Heart left ventricle (tissue), 13 donors: Measurements from ENCODE around the gene HOXB3.

Source experiments
- POLR2A ChIP-seq, 2 donors: fragments of 450-650 bp; IDR thresholded peaks; one replicate each; pipeline ENCODE4 v1.6.1; 2017; ENCODE audit warnings: antibody characterized with exemption in 2 of 2, mild to moderate bottlenecking in 2 of 2, moderate library complexity in 2 of 2
- TF ChIP-seq, protein P1 (sequence below), 12 donors: fragments of 200-600 bp; sonication (generic) in 4 of 12; IDR thresholded peaks; one replicate each; pipeline versions ENCODE4 v1.5.0 to v1.8.0; 2018 to 2022; ENCODE audit warnings: antibody characterized with exemption in 12 of 12, mild to moderate bottlenecking in 5 of 12
- donor health status: ischemic (EF 13 %, LVEDD 7.1; RV severe dilation, severe dysfunction).
- donor health status: DM: no; HTN: yes; CAD: no.
- donor health status: DM: no; HTN: no; CAD: no.
- donor health status: ischemic (EF 25% LVEDD 6.9; RV normal size, moderate dysfunction).
- donor health status: ischemic (EF 25% LVEDD 5.7; RV mildly dilated, moderate dysfunction).
- donor health status: ischemic (EF 35%, LVEDD 5.7; RV mildly dilated, moderate dysfunction).
- donor health status: nonischemic (EF 11% LVEDD 7.7; RV severe dilation, severe dysfunction).
- donor health status: DM: yes; HTN: yes; CAD: no.
- donor health status: PGD.
- donor health status: ischemic (EF 29% LVEDD 5.4; RV normal size, mild dysfunction).
- donor health status: nonischemic (EF 23%, LVEDD 6.1; RV moderate dilation, normal function).

DNA sequence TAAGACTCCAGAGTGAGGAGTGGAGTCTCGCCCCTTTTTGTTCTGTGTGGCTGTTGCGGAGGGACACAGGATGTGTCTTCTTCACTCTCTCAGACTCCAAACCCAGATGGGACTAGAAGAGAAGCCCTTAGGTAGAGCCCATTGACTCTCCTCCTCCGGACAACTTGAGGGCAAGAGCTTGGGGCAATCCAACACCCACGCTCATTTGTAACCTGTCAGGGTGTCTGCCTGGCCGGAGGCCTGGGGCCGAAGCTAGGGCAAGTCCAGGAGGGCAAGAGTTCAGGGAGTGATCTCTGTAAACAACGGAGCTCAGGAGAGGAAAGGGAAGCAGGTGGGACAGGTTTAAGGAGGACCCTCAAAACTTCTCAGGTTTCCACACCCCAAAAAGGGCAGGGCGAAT is 57.8 kb downstream of the HOXB3 start:
- TF ChIP-seq, protein P1, sequence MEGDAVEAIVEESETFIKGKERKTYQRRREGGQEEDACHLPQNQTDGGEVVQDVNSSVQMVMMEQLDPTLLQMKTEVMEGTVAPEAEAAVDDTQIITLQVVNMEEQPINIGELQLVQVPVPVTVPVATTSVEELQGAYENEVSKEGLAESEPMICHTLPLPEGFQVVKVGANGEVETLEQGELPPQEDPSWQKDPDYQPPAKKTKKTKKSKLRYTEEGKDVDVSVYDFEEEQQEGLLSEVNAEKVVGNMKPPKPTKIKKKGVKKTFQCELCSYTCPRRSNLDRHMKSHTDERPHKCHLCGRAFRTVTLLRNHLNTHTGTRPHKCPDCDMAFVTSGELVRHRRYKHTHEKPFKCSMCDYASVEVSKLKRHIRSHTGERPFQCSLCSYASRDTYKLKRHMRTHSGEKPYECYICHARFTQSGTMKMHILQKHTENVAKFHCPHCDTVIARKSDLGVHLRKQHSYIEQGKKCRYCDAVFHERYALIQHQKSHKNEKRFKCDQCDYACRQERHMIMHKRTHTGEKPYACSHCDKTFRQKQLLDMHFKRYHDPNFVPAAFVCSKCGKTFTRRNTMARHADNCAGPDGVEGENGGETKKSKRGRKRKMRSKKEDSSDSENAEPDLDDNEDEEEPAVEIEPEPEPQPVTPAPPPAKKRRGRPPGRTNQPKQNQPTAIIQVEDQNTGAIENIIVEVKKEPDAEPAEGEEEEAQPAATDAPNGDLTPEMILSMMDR (IDR thresholded peaks at IDR 0.05) = no peak
- TF ChIP-seq POLR2A (IDR thresholded peaks at IDR 0.05) = no peak
